ENCODE data around the gene FAHD1.

DNA sequence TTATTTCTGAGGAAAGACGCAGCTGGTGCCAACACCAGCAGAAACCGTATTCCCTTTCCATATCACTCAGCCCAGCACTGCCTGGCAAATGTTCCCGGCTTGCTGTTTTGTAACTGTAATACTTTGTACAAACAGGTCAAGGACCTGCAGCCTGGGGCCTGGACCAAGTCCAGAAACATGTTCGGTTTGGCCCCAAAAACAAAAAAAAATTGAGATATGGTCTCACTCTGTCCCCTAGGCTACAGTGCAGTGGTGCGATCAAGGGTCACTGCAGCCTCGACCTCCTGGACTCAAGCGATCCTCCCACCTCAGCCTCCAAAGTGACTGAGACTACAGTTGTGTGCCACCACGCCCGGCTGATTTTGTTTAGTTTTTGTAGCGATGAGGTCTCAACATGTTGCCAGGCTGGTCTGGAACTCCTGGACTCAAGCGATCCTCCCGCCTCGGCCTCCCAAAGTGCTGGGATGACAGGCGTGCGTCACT, 1.6 kb upstream of the FAHD1 start:
- TF ChIP-seq, protein P1, sequence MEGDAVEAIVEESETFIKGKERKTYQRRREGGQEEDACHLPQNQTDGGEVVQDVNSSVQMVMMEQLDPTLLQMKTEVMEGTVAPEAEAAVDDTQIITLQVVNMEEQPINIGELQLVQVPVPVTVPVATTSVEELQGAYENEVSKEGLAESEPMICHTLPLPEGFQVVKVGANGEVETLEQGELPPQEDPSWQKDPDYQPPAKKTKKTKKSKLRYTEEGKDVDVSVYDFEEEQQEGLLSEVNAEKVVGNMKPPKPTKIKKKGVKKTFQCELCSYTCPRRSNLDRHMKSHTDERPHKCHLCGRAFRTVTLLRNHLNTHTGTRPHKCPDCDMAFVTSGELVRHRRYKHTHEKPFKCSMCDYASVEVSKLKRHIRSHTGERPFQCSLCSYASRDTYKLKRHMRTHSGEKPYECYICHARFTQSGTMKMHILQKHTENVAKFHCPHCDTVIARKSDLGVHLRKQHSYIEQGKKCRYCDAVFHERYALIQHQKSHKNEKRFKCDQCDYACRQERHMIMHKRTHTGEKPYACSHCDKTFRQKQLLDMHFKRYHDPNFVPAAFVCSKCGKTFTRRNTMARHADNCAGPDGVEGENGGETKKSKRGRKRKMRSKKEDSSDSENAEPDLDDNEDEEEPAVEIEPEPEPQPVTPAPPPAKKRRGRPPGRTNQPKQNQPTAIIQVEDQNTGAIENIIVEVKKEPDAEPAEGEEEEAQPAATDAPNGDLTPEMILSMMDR (IDR thresholded peaks at IDR 0.05): no peak
- TF ChIP-seq POLR2AphosphoS5 (IDR thresholded peaks at IDR 0.05) (no peak), EP300 (IDR thresholded peaks at IDR 0.05) (no peak), POLR2A (IDR thresholded peaks at IDR 0.05; ENCODE audit: low read depth) (no peak)
